A549 (cell line): ENCODE data around the gene POLR3E.

Experiments used
- CEBPB ChIP-seq, 2 experiments: fragments of >200 bp in 1 of 2; sonication (Bioruptor Twin) in 1 of 2; formaldehyde crosslinking in 1 of 2; IDR thresholded peaks; 2 replicates each; pipeline ENCODE4 v1.6.1; 2012 to 2016
- EHMT2 ChIP-seq: fragments of 200-600 bp; sonication (generic); IDR thresholded peaks from 2 replicates; pipeline ENCODE4 v1.6.1; 2016; ENCODE audit warnings: antibody characterized with exemption, low read depth, mild to moderate bottlenecking, moderate library complexity
- EP300 ChIP-seq, 2 experiments: fragments of >200 bp; sonication (Bioruptor Twin); formaldehyde crosslinking; IDR thresholded peaks; 2 replicates in 1 of 2; 3 replicates in 1 of 2; pipeline ENCODE4 v1.6.1; 2016 to 2017
- HOXA7 ChIP-seq: fragments of 250-450 bp; sonication (Bioruptor Pico); IDR thresholded peaks from 2 replicates; pipeline ENCODE4 v1.5.0; 2020; ENCODE audit warnings: mild to moderate bottlenecking, moderate library complexity
- JUNB ChIP-seq: fragments of >200 bp; sonication (Bioruptor Twin); formaldehyde crosslinking; IDR thresholded peaks from 2 replicates; pipeline ENCODE4 v1.6.1; 2016
- KDM1A ChIP-seq: fragments of 200-600 bp; sonication (generic); IDR thresholded peaks from 2 replicates; pipeline ENCODE4 v1.6.1; 2016; ENCODE audit warnings: low read depth, mild to moderate bottlenecking
- POLR2A ChIP-seq: IDR thresholded peaks from 2 replicates; pipeline ENCODE4 v1.6.1; 2012; ENCODE audit warnings: mild to moderate bottlenecking, low read length
- TP53 ChIP-seq: fragments of 250-450 bp; sonication (Bioruptor Pico); IDR thresholded peaks from 2 replicates; pipeline ENCODE4 v1.5.0; 2021; ENCODE audit warnings: mild to moderate bottlenecking, moderate library complexity
- ZSCAN20 ChIP-seq: fragments of 250-450 bp; sonication (Bioruptor Pico); IDR thresholded peaks from 2 replicates; pipeline ENCODE4 v1.8.0; 2022; ENCODE audit warnings: mild to moderate bottlenecking, moderate library complexity
- TF ChIP-seq, protein P1 (sequence below): fragments of >200 bp; sonication (Bioruptor Twin); formaldehyde crosslinking; IDR thresholded peaks from 3 replicates; pipeline ENCODE4 v1.5.1; 2016
- TF ChIP-seq, protein P2 (sequence below): fragments of 250-450 bp; sonication (Bioruptor Pico); IDR thresholded peaks from 2 replicates; pipeline ENCODE4 v1.5.0; 2020; ENCODE audit warnings: low read depth, mild to moderate bottlenecking, moderate library complexity
- TF ChIP-seq, protein P3 (sequence below): fragments of 200-600 bp; sonication (generic); IDR thresholded peaks from 2 replicates; pipeline ENCODE4 v1.6.1; 2016; ENCODE audit warnings: antibody characterized with exemption, mild to moderate bottlenecking, moderate library complexity

DNA sequence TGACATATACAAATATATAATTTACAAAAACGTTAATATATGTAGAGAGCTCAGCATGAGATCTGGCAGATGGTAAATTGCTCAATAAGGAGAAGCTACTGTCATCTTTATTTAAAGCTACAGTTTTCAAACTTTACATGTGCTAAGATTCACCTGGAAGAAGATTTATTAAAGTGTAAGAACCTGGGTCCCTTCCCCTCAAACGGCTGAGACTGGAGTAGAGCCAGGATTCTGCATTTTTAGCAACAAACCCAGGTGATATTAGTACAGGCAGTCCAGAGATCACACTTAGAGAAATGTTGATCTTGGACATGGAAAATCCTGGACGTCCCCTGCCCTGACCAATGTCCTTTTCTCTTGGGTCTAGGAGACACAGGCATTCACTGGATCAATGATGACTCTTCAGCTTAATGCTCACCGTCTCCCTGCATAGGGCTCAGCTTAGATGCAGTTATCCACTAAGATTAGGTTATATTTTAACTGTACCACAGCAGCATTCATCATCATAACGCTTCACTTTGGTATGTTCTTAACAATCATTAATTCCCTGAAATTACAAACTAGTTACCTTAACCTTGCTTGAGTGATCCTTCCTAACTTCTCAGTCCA, 56.8 kb downstream of the POLR3E start:
- TF ChIP-seq, protein P1, sequence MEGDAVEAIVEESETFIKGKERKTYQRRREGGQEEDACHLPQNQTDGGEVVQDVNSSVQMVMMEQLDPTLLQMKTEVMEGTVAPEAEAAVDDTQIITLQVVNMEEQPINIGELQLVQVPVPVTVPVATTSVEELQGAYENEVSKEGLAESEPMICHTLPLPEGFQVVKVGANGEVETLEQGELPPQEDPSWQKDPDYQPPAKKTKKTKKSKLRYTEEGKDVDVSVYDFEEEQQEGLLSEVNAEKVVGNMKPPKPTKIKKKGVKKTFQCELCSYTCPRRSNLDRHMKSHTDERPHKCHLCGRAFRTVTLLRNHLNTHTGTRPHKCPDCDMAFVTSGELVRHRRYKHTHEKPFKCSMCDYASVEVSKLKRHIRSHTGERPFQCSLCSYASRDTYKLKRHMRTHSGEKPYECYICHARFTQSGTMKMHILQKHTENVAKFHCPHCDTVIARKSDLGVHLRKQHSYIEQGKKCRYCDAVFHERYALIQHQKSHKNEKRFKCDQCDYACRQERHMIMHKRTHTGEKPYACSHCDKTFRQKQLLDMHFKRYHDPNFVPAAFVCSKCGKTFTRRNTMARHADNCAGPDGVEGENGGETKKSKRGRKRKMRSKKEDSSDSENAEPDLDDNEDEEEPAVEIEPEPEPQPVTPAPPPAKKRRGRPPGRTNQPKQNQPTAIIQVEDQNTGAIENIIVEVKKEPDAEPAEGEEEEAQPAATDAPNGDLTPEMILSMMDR, result no peak
- TF ChIP-seq JUNB (0 out of 2 replicates have a peak, but pooled peaks have one; percentile 0), EP300 (IDR thresholded peaks at IDR 0.05) (no peak), ZSCAN20 (no peak), EHMT2 (no peak), KDM1A (no peak), TP53 (CRISPR knock-in tag) (no peak), CEBPB (IDR thresholded peaks at IDR 0.05) (peak; percentile 55 to 68; a peak in 3 of 4 replicates), POLR2A (no peak), HOXA7 (no peak)
- TF ChIP-seq, protein P2, sequence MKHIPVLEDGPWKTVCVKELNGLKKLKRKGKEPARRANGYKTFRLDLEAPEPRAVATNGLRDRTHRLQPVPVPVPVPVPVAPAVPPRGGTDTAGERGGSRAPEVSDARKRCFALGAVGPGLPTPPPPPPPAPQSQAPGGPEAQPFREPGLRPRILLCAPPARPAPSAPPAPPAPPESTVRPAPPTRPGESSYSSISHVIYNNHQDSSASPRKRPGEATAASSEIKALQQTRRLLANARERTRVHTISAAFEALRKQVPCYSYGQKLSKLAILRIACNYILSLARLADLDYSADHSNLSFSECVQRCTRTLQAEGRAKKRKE, result no peak
- TF ChIP-seq, protein P3, sequence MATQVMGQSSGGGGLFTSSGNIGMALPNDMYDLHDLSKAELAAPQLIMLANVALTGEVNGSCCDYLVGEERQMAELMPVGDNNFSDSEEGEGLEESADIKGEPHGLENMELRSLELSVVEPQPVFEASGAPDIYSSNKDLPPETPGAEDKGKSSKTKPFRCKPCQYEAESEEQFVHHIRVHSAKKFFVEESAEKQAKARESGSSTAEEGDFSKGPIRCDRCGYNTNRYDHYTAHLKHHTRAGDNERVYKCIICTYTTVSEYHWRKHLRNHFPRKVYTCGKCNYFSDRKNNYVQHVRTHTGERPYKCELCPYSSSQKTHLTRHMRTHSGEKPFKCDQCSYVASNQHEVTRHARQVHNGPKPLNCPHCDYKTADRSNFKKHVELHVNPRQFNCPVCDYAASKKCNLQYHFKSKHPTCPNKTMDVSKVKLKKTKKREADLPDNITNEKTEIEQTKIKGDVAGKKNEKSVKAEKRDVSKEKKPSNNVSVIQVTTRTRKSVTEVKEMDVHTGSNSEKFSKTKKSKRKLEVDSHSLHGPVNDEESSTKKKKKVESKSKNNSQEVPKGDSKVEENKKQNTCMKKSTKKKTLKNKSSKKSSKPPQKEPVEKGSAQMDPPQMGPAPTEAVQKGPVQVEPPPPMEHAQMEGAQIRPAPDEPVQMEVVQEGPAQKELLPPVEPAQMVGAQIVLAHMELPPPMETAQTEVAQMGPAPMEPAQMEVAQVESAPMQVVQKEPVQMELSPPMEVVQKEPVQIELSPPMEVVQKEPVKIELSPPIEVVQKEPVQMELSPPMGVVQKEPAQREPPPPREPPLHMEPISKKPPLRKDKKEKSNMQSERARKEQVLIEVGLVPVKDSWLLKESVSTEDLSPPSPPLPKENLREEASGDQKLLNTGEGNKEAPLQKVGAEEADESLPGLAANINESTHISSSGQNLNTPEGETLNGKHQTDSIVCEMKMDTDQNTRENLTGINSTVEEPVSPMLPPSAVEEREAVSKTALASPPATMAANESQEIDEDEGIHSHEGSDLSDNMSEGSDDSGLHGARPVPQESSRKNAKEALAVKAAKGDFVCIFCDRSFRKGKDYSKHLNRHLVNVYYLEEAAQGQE, result no peak
